H1 (cell line): ENCODE measurements around the gene CXCR5. TPM values are rescaled to one million over a fixed set of nuclear protein-coding genes. Genes with fewer than 3 reads are reported as not detected.

Experiments used
- CTCF ChIA-PET: fragments of 300-600 bp; sonication (Branson Sonifier 250); formaldehyde crosslinking; loops from one replicate; lab custom pipeline; 2021; ENCODE audit not compliant: partially characterized antibody; lab: Charles Lee
- POLR2A ChIA-PET: fragments of 300-600 bp; sonication (Branson Sonifier 250); formaldehyde crosslinking; loops from one replicate; lab custom pipeline; 2021; ENCODE audit warnings: inconsistent platforms; ENCODE audit not compliant: partially characterized antibody; lab: Charles Lee
- DNase-seq, 2 experiments: peaks; one replicate each; pipeline versions ENCODE4 v3.0.0 to v3.0.0-alpha.2; 2010 to 2022; ENCODE audit warnings: low spot score in 2 of 2, low read depth in 1 of 2, mixed read lengths in 1 of 2
- FAIRE-seq: peaks from 2 replicates; lab custom pipeline; 2011; peaks lifted over from hg19 to GRCh38; lab: Jason Lieb, UNC
- H2AFZ ChIP-seq: 2 replicates; pipeline ENCODE4 v1.8.1; 2012; ENCODE audit warnings: low read length, inconsistent platforms
- H2AK5ac ChIP-seq: 2 replicates; pipeline ENCODE4 v1.6.1; 2013; ENCODE audit warnings: low read depth, low read length
- H2BK120ac ChIP-seq: replicated peaks from 2 replicates; pipeline ENCODE3; 2013; ENCODE audit warnings: low read depth, low read length, inconsistent platforms
- H2BK12ac ChIP-seq: 2 replicates; pipeline ENCODE4 v1.6.1; 2013; ENCODE audit warnings: low read depth, low read length
- H2BK15ac ChIP-seq: 2 replicates; pipeline ENCODE4 v1.6.1; 2013; ENCODE audit warnings: low read length
- H2BK20ac ChIP-seq: 2 replicates; pipeline ENCODE4 v1.6.1; 2013; ENCODE audit warnings: low read length
- H2BK5ac ChIP-seq: 2 replicates; pipeline ENCODE4 v1.6.1; 2013; ENCODE audit warnings: low read depth, low read length
- H3K14ac ChIP-seq: 2 replicates; pipeline ENCODE4 v1.6.1; 2013; ENCODE audit warnings: inconsistent platforms; ENCODE audit not compliant: insufficient read length
- H3K18ac ChIP-seq: 2 replicates; pipeline ENCODE4 v1.6.1; 2013; ENCODE audit warnings: low read length; ENCODE audit errors: extremely low read depth
- H3K23ac ChIP-seq: 2 replicates; pipeline ENCODE4 v1.6.1; 2013; ENCODE audit warnings: inconsistent platforms; ENCODE audit not compliant: insufficient read length
- H3K23me2 ChIP-seq: 2 replicates; pipeline ENCODE4 v1.6.1; 2013; ENCODE audit warnings: low read depth, low read length
- H3K27ac ChIP-seq: 2 replicates; pipeline ENCODE4 v1.6.1; 2011; ENCODE audit warnings: low read depth, low read length, inconsistent platforms
- H3K27me3 ChIP-seq, 4 experiments: replicated peaks in 1 of 4; 1 replicate in 1 of 4; 2 replicates in 3 of 4; pipeline versions ENCODE4 v1.6.1 to v1.8.1; 2011 to 2013; ENCODE audit warnings: low read length in 3 of 4, mild to moderate bottlenecking in 3 of 4, inconsistent platforms in 2 of 4, mixed read lengths in 2 of 4, moderate library complexity in 1 of 4; ENCODE audit not compliant: control insufficient read depth in 3 of 4, insufficient read depth in 3 of 4; ENCODE audit errors: extremely low read depth in 1 of 4
- H3K36me3 ChIP-seq, 4 experiments: 2 replicates each; pipeline versions ENCODE4 v1.6.1 to v1.8.1; 2011 to 2013; ENCODE audit warnings: mild to moderate bottlenecking in 4 of 4, low read length in 3 of 4, moderate library complexity in 2 of 4, control low read depth in 1 of 4, inconsistent platforms in 1 of 4; ENCODE audit not compliant: insufficient read depth in 4 of 4, control insufficient read depth in 2 of 4
- H3K4ac ChIP-seq: replicated peaks from 2 replicates; pipeline ENCODE3; 2013; ENCODE audit warnings: low read length, low read depth, mixed read lengths, inconsistent platforms; ENCODE audit not compliant: insufficient read length
- H3K4me1 ChIP-seq, 4 experiments: replicated peaks in 1 of 4; 1 replicate in 1 of 4; 2 replicates in 3 of 4; pipeline versions ENCODE4 v1.6.1 to v1.8.1; 2011 to 2013; ENCODE audit warnings: low read length in 3 of 4, inconsistent platforms in 2 of 4, mixed read lengths in 1 of 4; ENCODE audit not compliant: insufficient read depth in 4 of 4, control insufficient read depth in 3 of 4
- H3K4me2 ChIP-seq, 2 experiments: 2 replicates each; pipeline versions ENCODE4 v1.6.1 to v1.8.1; 2011 to 2013; ENCODE audit warnings: low read depth in 2 of 2, low read length in 2 of 2, control low read depth in 1 of 2, inconsistent platforms in 1 of 2, mild to moderate bottlenecking in 1 of 2; ENCODE audit not compliant: insufficient read depth in 1 of 2
- H3K4me3 ChIP-seq, 4 experiments: fragments of 200-600, 300-600 bp in 1 of 4; sonication (generic), shearing (Covaris generic), sonication (Bioruptor Twin) in 1 of 4; 2 replicates each; pipeline versions ENCODE4 v1.5.1 to v1.8.1; 2011 to 2016; ENCODE audit warnings: low read length in 4 of 4, low read depth in 3 of 4, control low read depth in 2 of 4, inconsistent platforms in 2 of 4, mild to moderate bottlenecking in 2 of 4, mixed read lengths in 1 of 4, moderate library complexity in 1 of 4; ENCODE audit not compliant: insufficient read depth in 2 of 4; ENCODE audit errors: extremely low read depth in 1 of 4
- H3K56ac ChIP-seq: replicated peaks from 2 replicates; pipeline ENCODE3; 2013; ENCODE audit warnings: low read depth, mild to moderate bottlenecking, mixed read lengths, low read length, inconsistent platforms; ENCODE audit not compliant: insufficient read length
- H3K79me1 ChIP-seq: 2 replicates; pipeline ENCODE4 v1.6.1; 2013; ENCODE audit warnings: low read depth, low read length, control low read depth
- H3K79me2 ChIP-seq, 2 experiments: 2 replicates each; pipeline versions ENCODE4 v1.6.1 to v1.8.1; 2012 to 2013; ENCODE audit warnings: low read length in 2 of 2, mild to moderate bottlenecking in 2 of 2, inconsistent platforms in 1 of 2; ENCODE audit not compliant: insufficient read depth in 2 of 2, control insufficient read depth in 1 of 2
- H3K9ac ChIP-seq, 4 experiments: replicated peaks in 1 of 4; 1 replicate in 1 of 4; 2 replicates in 3 of 4; pipeline versions ENCODE4 v1.6.1 to v1.8.1; 2011 to 2013; ENCODE audit warnings: low read depth in 3 of 4, low read length in 3 of 4, control low read depth in 2 of 4, mild to moderate bottlenecking in 2 of 4, moderate library complexity in 2 of 4, inconsistent platforms in 1 of 4; ENCODE audit errors: extremely low read depth in 1 of 4
- H3K9me3 ChIP-seq, 2 experiments: 2 replicates each; pipeline versions ENCODE4 v1.6.1 to v1.8.1; 2012 to 2013; ENCODE audit warnings: mild to moderate bottlenecking in 2 of 2, moderate library complexity in 2 of 2, control low read depth in 1 of 2, inconsistent platforms in 1 of 2, low read depth in 1 of 2, low read length in 1 of 2, mixed read lengths in 1 of 2; ENCODE audit not compliant: insufficient read depth in 2 of 2
- H4K20me1 ChIP-seq, 2 experiments: replicated peaks in 1 of 2; 2 replicates each; pipeline versions ENCODE3 to v1.8.1; 2011 to 2013; ENCODE audit warnings: inconsistent platforms in 2 of 2, low read length in 2 of 2, mild to moderate bottlenecking in 1 of 2; ENCODE audit not compliant: insufficient read depth in 2 of 2, control insufficient read depth in 1 of 2
- H4K5ac ChIP-seq: 2 replicates; pipeline ENCODE4 v1.6.1; 2013; ENCODE audit warnings: low read length, low read depth, mixed read lengths, inconsistent platforms; ENCODE audit not compliant: insufficient read length
- H4K8ac ChIP-seq: 2 replicates; pipeline ENCODE4 v1.8.0; 2013; ENCODE audit warnings: mild to moderate bottlenecking, moderate library complexity, low read length, inconsistent platforms; ENCODE audit not compliant: insufficient read depth; ENCODE audit errors: extremely low read depth
- H4K91ac ChIP-seq: replicated peaks from 2 replicates; pipeline ENCODE3; 2013; ENCODE audit warnings: low read length, mixed read lengths, inconsistent platforms; ENCODE audit not compliant: insufficient read length
- POLR2AphosphoS5 ChIP-seq: IDR thresholded peaks from 2 replicates; pipeline ENCODE4 v1.6.1; 2011; ENCODE audit warnings: low read depth, low read length
- SP4 ChIP-seq: IDR thresholded peaks from 2 replicates; pipeline ENCODE4 v1.6.1; 2012; ENCODE audit warnings: low read length, inconsistent platforms
- TEAD4 ChIP-seq: IDR thresholded peaks from 2 replicates; pipeline ENCODE4 v1.6.1; 2012; ENCODE audit warnings: low read depth, low read length, inconsistent platforms, mixed read lengths
- WGBS, 2 experiments: shearing (Covaris generic) in 1 of 2; methylation state at CpG; one replicate each; pipeline versions ENCODE4 v1.1.6 to v1.1.7; 2013 to 2015; ENCODE audit warnings: low lambda C conversion rate in 2 of 2, mixed read lengths in 2 of 2, inconsistent platforms in 1 of 2, low coverage in 1 of 2, missing lambda C conversion rate in 1 of 2; ENCODE audit not compliant: insufficient replicate concordance in 2 of 2, insufficient coverage in 1 of 2, insufficient read length in 1 of 2; ENCODE audit errors: extremely low coverage in 1 of 2, missing lambda C conversion rate in 1 of 2; 5-methylcytosine and 5-hydroxymethylcytosine counted together
- polyA plus RNA-seq, 7 experiments: library from polyadenylated mRNA; depleted of rRNA in 3 of 7; stranded (reverse) in 5 of 7; unstranded in 2 of 7; fragments of >200 nt in 5 of 7; fragments of 200-250 nt in 2 of 7; gene quantifications; 1 replicate in 5 of 7; 2 replicates in 1 of 7; 4 replicates in 1 of 7; pipeline versions ENCODE4 v1.2.1 to v1.2.3, GENCODE V29; 2011 to 2013; ENCODE audit warnings: missing spikeins in 2 of 7, mixed read lengths in 2 of 7
- total RNA-seq: library from RNA; stranded (reverse); fragmentation: NEBNext Ultra II Directional; extraction: Animal tissue kit (Norgen Biotek cat#: 25700); gene quantifications from 2 replicates; pipeline ENCODE4 v1.2.1, GENCODE V29; 2021
- TF ChIP-seq, protein P1 (sequence below), 3 experiments: IDR thresholded peaks; 1 replicate in 2 of 3; 2 replicates in 1 of 3; pipeline versions ENCODE4 v1.5.1 to v1.6.1; 2011; ENCODE audit warnings: low read length in 3 of 3, mild to moderate bottlenecking in 3 of 3, inconsistent platforms in 2 of 3, low read depth in 1 of 3, moderate library complexity in 1 of 3; ENCODE audit not compliant: insufficient read depth in 1 of 3; ENCODE audit errors: control extremely low read depth in 1 of 3

CXCR5 gene
- total and polyA plus RNA-seq, 2 of the 8 experiments (the other 6 are each of a cell fraction or from before 2014, with no cell fraction given): not detected

DNA sequence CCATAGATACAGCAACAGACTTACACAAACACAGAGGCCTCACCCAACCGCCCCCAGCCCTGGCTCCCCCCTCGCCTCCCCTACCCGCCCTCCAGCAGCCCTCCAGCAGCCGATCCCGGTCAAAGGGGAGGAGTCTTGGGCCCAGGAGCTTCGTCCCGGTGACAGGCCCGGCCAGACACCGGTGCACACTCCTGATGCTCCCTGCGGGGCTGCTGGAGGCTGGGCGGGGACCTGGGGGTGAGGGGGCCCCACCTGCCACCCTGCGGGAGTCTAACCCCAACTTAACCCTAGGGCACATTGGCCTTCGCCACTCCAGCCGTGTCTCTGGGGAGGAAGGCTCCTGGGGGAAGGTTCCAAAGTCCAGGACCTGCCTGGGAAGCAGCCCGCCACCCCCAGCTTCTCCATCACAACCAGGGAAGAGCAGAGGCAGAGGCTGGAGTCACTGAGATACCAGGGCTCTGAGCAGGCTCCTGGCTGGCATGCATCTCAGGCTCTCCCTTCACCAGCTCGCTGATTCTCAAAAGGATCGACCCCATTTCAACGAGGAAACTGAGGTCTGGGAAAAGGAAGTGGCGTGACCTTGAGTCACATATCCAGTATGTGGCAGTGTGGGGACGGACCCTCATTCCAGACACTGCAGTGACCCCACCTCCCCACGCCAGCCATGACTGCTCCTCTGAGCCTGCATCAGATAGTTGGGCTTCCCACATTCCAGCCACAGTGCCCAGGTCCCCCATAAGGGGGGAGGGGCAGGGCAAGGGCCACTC, 27.6 kb downstream of the CXCR5 start:
- Histone ChIP-seq H3K79me2 (peaks cover 4 to 73% of the 10 kb centered on the region in 2 experiments), H3K4me2 (peak overlapping the region; percentile 76 to 92), H3K23ac (no peak overlapping the region), H3K14ac (no peak overlapping the region), H3K9me3 (no peaks in the 10 kb centered on the region), H3K18ac (peak overlapping the region; percentile 99), H3K27me3 (no peaks in the 10 kb centered on the region), H2BK12ac (peak overlapping the region; percentile 91), H2AFZ (no peak overlapping the region), H3K4me3 (peak overlapping the region; percentile 47 to 61 (median 58)), H2AK5ac (peak overlapping the region; percentile 76), H4K91ac (peak overlapping the region; percentile 84), H4K20me1 (peaks cover 2 to 14% of the 10 kb centered on the region in 2 experiments), H3K23me2 (peaks cover 19% of the 10 kb centered on the region), H3K9ac (peak overlapping the region in 2 of 4 experiments; percentile 56 to 64; a peak in 4 of 7 replicates), H2BK5ac (peak overlapping the region; percentile 100), H3K4ac (peak overlapping the region; percentile 63), H4K5ac (peak overlapping the region; percentile 26), H4K8ac (peak overlapping the region; percentile 66), H3K36me3 (peaks cover 0 to 6% (median 2%) of the 10 kb centered on the region in 4 experiments; a peak in 5 of 8 replicates), H2BK20ac (peak overlapping the region; percentile 97; the same call in 1 of the 2 replicates), H3K27ac (peak overlapping the region; percentile 89), H2BK120ac (peak overlapping the region; percentile 14), H2BK15ac (peak overlapping the region; percentile 88; the same call in 1 of the 2 replicates), H3K4me1 (peaks cover 9 to 72% (median 61%) of the 10 kb centered on the region in 4 experiments), H3K56ac (peak overlapping the region; percentile 51), H3K79me1 (peaks cover 15% of the 10 kb centered on the region)
- 8% methylated on average over 11 of the region's 21 CpGs; no CpG with 5 or more reads in 1 of the 2 experiments for WGBS, 2 experiments
- POLR2A ChIA-PET: interaction anchor here (0.9 to 10.7 kb wide), 15 partner anchors 13 to 297 kb away, joined by 3 to 101 read pairs (median 4); partner anchors contain the start of genes CENATAC, DDX6, DPAGT1 and HYOU1
- no peak for DNase-seq
- TF ChIP-seq SP4 (peak; percentile 18; the same call in 1 of the 2 replicates), POLR2AphosphoS5 (peak; percentile 2; the same call in 1 of the 2 replicates), TEAD4 (peak; percentile 72)
- TF ChIP-seq, protein P1, sequence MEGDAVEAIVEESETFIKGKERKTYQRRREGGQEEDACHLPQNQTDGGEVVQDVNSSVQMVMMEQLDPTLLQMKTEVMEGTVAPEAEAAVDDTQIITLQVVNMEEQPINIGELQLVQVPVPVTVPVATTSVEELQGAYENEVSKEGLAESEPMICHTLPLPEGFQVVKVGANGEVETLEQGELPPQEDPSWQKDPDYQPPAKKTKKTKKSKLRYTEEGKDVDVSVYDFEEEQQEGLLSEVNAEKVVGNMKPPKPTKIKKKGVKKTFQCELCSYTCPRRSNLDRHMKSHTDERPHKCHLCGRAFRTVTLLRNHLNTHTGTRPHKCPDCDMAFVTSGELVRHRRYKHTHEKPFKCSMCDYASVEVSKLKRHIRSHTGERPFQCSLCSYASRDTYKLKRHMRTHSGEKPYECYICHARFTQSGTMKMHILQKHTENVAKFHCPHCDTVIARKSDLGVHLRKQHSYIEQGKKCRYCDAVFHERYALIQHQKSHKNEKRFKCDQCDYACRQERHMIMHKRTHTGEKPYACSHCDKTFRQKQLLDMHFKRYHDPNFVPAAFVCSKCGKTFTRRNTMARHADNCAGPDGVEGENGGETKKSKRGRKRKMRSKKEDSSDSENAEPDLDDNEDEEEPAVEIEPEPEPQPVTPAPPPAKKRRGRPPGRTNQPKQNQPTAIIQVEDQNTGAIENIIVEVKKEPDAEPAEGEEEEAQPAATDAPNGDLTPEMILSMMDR (IDR thresholded peaks at IDR 0.05; ENCODE audit: control extremely low read depth in 1 of 3, insufficient read depth in 1 of 3, low read depth in 1 of 3, low read length in 3 of 3): no peak
- FAIRE-seq: no peak
- CTCF ChIA-PET: interaction anchor here (1.3 to 2.9 kb wide), 3 partner anchors 10 to 57 kb away, joined by 3 to 12 read pairs (median 3); no protein-coding TSS in a partner anchor
